HUES6 (cell line): ENCODE data around the gene PPP1R37.
A peak's percentile ranks its signal among the peaks of the same experiment; 100 is the strongest.

Source experiments
- H3K27ac ChIP-seq: 2 replicates; pipeline ENCODE4 v1.7.0; 2013; ENCODE audit warnings: low read depth, mild to moderate bottlenecking, low read length, inconsistent platforms
- H3K27me3 ChIP-seq: 2 replicates; pipeline ENCODE4 v1.6.1; 2013; ENCODE audit warnings: low read length; ENCODE audit not compliant: control insufficient read depth, insufficient read depth
- H3K36me3 ChIP-seq: 2 replicates; pipeline ENCODE4 v1.6.1; 2013; ENCODE audit warnings: low read length; ENCODE audit not compliant: control insufficient read depth, insufficient read depth
- H3K4me1 ChIP-seq: 2 replicates; pipeline ENCODE4 v1.6.1; 2013; ENCODE audit warnings: low read length; ENCODE audit not compliant: control insufficient read depth, insufficient read depth
- H3K4me3 ChIP-seq: 2 replicates; pipeline ENCODE4 v1.5.1; 2013; ENCODE audit warnings: low read depth, low read length
- H3K9ac ChIP-seq: one replicate; pipeline ENCODE4 v1.6.1; 2013; ENCODE audit warnings: mild to moderate bottlenecking, low read length
- H3K9me3 ChIP-seq: 2 replicates; pipeline ENCODE4 v1.6.1; 2013; ENCODE audit warnings: low read depth, low read length; ENCODE audit not compliant: control insufficient read depth, insufficient read depth

Gene PPP1R37, protein sequence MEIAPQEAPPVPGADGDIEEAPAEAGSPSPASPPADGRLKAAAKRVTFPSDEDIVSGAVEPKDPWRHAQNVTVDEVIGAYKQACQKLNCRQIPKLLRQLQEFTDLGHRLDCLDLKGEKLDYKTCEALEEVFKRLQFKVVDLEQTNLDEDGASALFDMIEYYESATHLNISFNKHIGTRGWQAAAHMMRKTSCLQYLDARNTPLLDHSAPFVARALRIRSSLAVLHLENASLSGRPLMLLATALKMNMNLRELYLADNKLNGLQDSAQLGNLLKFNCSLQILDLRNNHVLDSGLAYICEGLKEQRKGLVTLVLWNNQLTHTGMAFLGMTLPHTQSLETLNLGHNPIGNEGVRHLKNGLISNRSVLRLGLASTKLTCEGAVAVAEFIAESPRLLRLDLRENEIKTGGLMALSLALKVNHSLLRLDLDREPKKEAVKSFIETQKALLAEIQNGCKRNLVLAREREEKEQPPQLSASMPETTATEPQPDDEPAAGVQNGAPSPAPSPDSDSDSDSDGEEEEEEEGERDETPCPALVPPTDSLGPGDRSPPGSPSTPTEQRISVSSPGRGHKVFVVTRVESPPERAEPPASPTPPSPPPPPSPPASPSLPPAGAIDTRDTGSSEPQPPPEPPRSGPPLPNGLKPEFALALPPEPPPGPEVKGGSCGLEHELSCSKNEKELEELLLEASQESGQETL

DNA sequence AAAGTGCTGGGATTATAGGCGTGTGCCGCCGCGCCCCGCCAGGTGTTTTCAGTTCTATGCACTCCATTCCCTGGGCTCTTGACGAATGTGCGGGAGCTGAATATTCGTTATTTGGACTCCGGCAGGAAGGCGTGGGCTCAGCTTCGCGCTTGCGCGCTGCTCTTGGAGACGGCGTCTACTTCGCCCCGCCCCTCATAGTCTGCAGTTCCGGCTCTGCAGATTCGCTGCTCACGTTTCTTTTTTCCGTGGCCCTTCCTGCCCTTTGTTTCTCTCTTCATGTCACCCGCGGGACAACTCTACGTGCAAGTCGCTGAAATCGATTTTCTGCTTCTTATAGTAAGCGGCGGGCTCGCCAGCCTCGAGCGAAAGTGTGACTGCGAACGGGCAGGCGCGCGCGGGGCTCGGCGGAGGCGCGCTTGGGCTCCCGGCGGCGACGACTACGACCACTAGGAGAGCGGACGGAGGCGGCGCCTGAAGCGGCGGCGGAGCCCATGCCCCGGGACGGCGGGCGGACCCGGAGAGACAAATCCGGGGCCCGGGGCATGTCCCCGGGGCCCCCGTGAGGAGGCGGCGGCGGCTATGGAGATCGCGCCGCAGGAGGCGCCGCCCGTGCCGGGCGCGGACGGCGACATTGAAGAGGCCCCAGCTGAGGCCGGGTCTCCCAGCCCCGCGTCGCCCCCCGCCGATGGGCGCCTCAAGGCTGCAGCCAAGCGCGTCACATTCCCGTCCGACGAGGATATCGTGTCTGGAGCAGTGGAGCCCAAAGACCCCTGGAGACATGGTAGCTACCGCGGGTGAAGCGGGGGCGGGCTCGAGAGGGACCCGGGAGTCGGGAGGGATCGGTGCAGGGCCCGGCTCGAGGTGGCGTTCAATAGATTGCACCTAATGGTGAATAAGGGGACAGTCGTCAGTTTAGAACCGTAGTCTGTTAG, at the start of gene PPP1R37:
Gene PPP1R37 (plus strand): TSS at position 433 of the 932 bp plus-strand sequence. CDS start 147 bp downstream, at position 580.
- Histone ChIP-seq H3K4me3 (peak within 1 kb of the TSS; percentile 87), H3K9me3 (no peaks in the 10 kb centered on the region), H3K9ac (peak within 1 kb of the TSS; percentile 98), H3K36me3 (peaks cover 16% of the 10 kb centered on the region), H3K4me1 (peaks cover 34% of the 10 kb centered on the region), H3K27ac (peak within 1 kb of the TSS; percentile 100), H3K27me3 (no peaks in the 10 kb centered on the region)

DNA sequence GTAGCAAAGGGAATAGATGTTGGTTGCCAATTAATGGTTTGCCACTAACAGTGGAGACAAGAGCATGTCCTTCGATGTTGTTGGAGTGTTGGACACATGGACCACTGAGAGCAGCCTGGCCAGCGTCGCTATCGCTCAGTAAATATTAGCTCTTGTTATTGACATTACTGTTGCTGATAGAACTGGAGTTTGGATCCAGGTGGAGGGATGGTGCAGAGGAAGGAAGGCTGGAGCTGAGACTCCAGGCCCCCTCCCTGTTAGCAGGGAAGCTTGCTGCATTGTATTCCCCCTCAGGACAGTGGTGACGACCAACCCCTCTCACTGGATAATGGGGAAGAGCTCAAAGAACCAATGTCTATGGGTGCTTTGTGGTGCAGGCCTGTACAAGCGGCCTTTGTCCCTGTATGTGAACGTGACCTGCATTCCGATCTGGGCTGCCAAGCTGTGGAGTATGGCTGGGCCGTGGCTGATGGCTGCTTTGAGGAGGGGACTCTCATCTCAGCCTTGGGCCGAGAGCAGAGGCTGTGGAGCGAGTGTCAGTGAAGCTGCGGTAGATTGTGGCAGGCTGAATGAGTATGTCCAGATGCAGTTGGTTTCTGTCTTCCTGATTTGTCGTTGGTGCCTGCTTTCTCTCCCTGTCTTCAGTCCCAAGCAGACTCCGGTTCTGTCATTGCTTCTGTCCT, 47.2 kb upstream of the PPP1R37 start:
- Histone ChIP-seq H3K4me1 (peaks cover 3% of the 10 kb centered on the region; the same call in 1 of the 2 replicates), H3K27me3 (no peaks in the 10 kb centered on the region), H3K4me3 (no peak overlapping the region), H3K9ac (no peak overlapping the region), H3K36me3 (peaks cover 54% of the 10 kb centered on the region), H3K27ac (no peak overlapping the region), H3K9me3 (no peaks in the 10 kb centered on the region)

DNA sequence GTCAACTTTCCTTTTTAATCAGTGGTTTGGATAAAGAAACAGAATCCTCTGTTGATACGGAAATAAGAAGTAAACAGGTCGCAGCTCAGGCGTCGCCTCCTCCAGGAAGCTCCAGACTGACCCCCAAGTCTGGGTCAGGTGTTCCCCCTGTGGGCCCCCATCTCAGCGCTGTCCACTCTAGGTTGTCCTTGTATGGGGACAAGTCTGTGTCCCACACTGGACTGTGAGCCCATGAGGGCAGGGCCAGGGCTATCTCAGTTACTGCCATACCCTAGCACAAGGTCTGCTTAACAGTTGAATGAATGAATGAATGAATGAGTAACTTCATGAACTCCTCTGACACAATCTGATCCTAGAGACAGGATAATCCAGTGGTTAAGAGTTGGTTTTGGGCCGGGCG, 46.6 kb upstream of the PPP1R37 start:
- Histone ChIP-seq H3K36me3 (peaks cover 53% of the 10 kb centered on the region), H3K27me3 (no peaks in the 10 kb centered on the region), H3K4me3 (no peak overlapping the region), H3K9me3 (no peaks in the 10 kb centered on the region), H3K4me1 (peaks cover 3% of the 10 kb centered on the region; the same call in 1 of the 2 replicates), H3K27ac (no peak overlapping the region), H3K9ac (no peak overlapping the region)

DNA sequence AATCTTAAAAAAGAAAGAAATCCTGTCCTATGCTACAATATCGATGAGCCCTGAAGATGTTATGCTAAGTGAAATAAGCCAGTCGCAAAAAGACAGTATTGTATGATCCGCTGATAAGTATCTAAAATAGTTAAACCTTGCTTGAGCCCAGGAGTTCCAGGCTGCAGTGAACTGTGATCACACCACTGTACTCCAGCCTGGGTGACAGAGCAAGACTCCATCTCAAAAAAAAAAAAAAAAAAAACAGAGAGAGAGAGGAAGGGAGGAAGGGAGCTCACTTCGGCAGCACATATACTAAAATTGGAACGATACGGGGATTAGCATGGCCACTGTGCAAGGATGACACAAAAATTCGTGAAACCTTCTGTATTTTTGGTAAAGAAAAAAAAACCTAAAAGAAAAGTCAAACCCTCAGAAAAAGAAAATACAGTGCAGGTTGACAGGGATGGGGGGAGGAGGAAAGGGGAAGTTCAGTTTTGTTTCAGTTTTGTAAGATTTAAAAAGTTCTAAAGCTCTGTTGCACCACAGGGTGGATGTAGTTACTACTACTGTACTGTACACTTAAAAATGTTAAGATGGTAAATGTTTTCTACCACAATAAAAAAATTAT, 45.7 kb upstream of the PPP1R37 start:
- no peak overlapping the region for H3K4me3 ChIP-seq

DNA sequence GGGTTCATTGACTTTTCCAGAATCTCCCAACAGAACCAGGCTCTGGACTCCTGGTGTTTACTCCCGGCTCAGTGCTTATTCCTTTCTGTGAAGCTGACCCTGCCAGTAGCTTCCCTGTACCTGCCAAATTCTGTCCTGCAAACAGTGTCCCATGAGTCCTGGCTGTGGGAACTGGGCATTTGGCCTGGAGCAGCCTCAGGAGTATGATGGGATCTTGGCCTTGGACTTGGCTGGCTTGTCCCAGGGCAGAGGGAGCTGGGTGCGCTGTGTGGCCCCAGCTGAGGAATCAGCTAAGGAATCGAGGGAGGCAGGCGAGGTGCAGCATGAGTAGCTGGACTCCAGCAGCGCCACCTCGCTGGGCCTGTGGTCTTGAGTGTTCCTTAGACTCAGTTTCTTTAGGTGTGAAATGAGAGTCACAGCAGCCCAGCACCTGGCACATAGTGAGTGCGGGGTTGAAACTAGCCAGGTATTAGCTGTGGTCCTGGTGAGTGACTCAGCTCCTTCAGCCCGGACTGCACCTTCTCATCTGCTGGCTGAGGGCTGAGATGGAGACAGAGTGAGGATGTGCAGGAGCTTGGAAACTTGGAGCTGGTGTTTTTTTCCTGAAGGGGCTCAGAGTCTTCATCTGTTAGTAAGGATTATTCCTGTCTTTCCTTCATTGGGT, 43.8 kb upstream of the PPP1R37 start:
- Histone ChIP-seq H3K27ac (peak overlapping the region; percentile 64; the same call in 1 of the 2 replicates), H3K36me3 (peaks cover 52% of the 10 kb centered on the region)

More for the DNA sequence above, 45.7 kb upstream of the PPP1R37 start:
- Histone ChIP-seq H3K27ac (no peak overlapping the region), H3K9ac (no peak overlapping the region), H3K27me3 (no peaks in the 10 kb centered on the region), H3K4me1 (peaks cover 3% of the 10 kb centered on the region; the same call in 1 of the 2 replicates), H3K9me3 (no peaks in the 10 kb centered on the region), H3K36me3 (peaks cover 50% of the 10 kb centered on the region)

DNA sequence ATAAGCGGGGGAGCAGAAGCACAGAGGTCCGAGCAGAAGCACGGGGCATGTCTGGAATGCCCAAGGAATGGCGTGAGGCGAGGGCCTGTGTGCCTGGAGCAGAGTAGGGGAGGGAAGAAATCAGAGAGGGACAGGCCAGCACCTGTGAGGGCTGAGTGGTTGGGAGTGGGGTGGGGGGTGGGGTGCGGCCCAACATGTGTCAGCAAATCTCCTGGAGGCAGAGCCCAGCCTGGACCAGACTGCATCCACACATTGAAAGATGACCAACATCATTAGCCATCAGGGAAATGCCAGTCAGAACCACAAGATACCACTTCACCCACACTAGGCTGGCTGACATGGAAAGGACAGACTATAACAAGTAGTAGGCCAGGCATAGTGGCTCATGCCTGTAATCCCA, 42.9 kb upstream of the PPP1R37 start:
- peaks cover 3% of the 10 kb centered on the region; the same call in 1 of the 2 replicates for H3K4me1 ChIP-seq
- H3K9me3 ChIP-seq, result no peaks in the 10 kb centered on the region
- H3K4me3 ChIP-seq, result no peak overlapping the region
- no peak overlapping the region for H3K27ac ChIP-seq
- H3K27me3 ChIP-seq, result no peaks in the 10 kb centered on the region
- peaks cover 51% of the 10 kb centered on the region for H3K36me3 ChIP-seq
- H3K9ac ChIP-seq, result no peak overlapping the region

More for the DNA sequence above, 43.8 kb upstream of the PPP1R37 start:
- Histone ChIP-seq H3K9ac (no peak overlapping the region), H3K9me3 (no peaks in the 10 kb centered on the region), H3K4me1 (peaks cover 3% of the 10 kb centered on the region; the same call in 1 of the 2 replicates), H3K4me3 (no peak overlapping the region), H3K27me3 (no peaks in the 10 kb centered on the region)

DNA sequence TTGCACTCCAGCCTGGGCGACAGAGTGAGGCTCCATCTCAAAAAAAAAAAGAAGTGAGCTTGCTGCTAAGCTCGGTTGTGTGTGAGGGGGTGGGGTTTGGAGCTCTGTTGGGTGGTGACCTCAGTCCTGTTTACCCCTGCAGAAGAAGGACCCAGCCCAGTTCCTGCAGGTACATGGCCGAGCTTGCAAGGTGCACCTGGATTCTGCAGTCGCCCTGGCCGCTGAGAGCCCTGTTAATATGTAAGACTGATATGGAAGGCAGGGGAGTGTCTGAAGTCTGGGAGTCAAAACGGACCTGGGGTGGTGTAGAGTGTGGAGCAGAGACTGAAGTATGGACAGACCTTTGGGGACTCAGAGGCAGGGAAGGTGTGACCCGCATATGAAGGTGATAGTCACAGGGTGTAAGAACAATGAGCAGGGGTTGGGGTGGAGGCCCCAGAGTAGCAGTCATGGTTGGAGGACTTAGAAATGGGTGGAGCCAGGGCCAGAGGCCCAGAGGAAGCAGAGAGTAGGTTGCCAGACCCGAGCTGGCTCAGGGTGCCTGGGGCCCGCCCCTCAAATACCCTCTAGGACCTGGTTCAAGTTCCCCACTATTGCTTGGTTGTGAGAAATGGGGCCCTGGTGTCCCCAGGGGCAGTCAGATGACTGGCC, 40.9 kb upstream of the PPP1R37 start:
- Histone ChIP-seq H3K9ac (no peak overlapping the region), H3K4me3 (no peak overlapping the region), H3K4me1 (peaks cover 3% of the 10 kb centered on the region; the same call in 1 of the 2 replicates), H3K27me3 (no peaks in the 10 kb centered on the region), H3K27ac (no peak overlapping the region), H3K36me3 (peaks cover 53% of the 10 kb centered on the region), H3K9me3 (no peaks in the 10 kb centered on the region)

DNA sequence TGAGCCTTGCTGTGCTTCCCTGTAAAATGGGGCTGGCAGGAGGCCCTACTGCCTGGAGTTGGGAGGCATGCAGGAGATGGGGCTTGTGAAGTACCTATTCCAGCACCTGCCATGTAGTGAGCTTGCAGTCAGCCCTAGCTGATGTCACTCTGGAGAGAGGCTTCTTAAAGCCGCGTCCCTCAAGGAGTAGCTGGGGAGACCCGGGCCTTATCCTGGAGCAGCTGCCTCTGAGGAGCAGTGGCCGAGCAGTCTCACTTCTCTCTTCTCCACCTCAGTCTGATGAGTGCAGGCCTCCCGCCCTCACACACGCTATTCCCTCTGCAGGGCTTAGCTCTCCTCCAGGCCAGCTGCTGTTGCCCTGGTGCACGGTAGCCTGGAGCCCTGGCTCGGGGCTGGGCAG, 36.1 kb upstream of the PPP1R37 start:
- Histone ChIP-seq H3K36me3 (peaks cover 93% of the 10 kb centered on the region), H3K4me3 (no peak overlapping the region), H3K27me3 (no peaks in the 10 kb centered on the region), H3K9ac (no peak overlapping the region), H3K4me1 (no peaks in the 10 kb centered on the region), H3K9me3 (no peaks in the 10 kb centered on the region), H3K27ac (no peak overlapping the region)

DNA sequence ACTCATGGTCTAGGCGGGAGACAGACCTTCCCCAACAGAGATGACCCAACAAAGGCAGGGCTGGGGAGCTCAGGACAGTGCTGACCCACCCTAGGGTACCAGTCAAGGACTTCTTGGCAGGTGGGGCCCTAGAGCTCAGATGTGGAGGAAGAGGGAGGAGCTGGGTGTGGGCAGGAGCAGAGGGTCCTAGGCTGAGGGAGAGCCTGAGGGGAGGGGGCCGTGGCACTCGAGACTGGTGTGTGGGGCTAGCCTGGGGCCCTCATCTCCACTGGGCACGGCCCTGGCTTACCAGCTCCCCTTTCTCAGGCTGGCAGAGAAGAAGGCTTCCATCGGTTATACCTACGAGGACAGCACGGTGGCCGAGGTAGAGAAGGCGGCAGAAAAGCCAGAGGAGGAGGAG, 35.5 kb upstream of the PPP1R37 start:
- Histone ChIP-seq H3K9me3 (no peaks in the 10 kb centered on the region), H3K27ac (no peak overlapping the region), H3K4me1 (no peaks in the 10 kb centered on the region), H3K9ac (no peak overlapping the region), H3K36me3 (peaks cover 91% of the 10 kb centered on the region), H3K27me3 (no peaks in the 10 kb centered on the region), H3K4me3 (no peak overlapping the region)
